ENCODE data around the gene TGDS.
"Not testable (repeated sequence)": the region's sequence is repeated elsewhere in the genome, so short reads cannot be mapped to it uniquely, and the experiment has no call there.

Gene TGDS

GRCh38 chr13:94557684-94558235 lies 38.2 kb downstream of the TGDS start:
- in situ Hi-C loops (cut with MboI; ENCODE audit: low pct_unique_long_range_greater_than_20kb, low sequenced_read_pairs), result no loop called here

GRCh38 chr13:94556621-94557020 lies 39.3 kb downstream of the TGDS start:
- in situ Hi-C loops (cut with MboI; ENCODE audit: low pct_unique_long_range_greater_than_20kb, low sequenced_read_pairs), result no loop called here
- DNase-seq, result no peak

More at GRCh38 chr13:94557684-94558235, 38.2 kb downstream of the TGDS start:
- DNase-seq, result no peak

GRCh38 chr13:94556041-94556440 lies 39.9 kb downstream of the TGDS start:
- in situ Hi-C loops (cut with MboI; ENCODE audit: low pct_unique_long_range_greater_than_20kb, low sequenced_read_pairs), result no loop called here
- DNase-seq, result no peak

GRCh38 chr13:94553766-94554165 lies 42.2 kb downstream of the TGDS start:
- in situ Hi-C loops (cut with MboI; ENCODE audit: low pct_unique_long_range_greater_than_20kb, low sequenced_read_pairs), result no loop called here
- DNase-seq, result no peak

- no peak for DNase-seq
- in situ Hi-C loops (cut with MboI; ENCODE audit: low pct_unique_long_range_greater_than_20kb, low sequenced_read_pairs), result no loop called here
Measured at GRCh38 chr13:94552095-94552494, 43.9 kb downstream of the TGDS start.

- in situ Hi-C loops (cut with MboI; ENCODE audit: low pct_unique_long_range_greater_than_20kb, low sequenced_read_pairs), result no loop called here
- no peak for DNase-seq
Measured at GRCh38 chr13:94550062-94550738, 45.8 kb downstream of the TGDS start.

- in situ Hi-C loops (cut with MboI; ENCODE audit: low pct_unique_long_range_greater_than_20kb, low sequenced_read_pairs), result no loop called here
- peak; percentile 98 for DNase-seq
Measured at GRCh38 chr13:94549232-94550061, 46.5 kb downstream of the TGDS start.

- DNase-seq, result no peak
- in situ Hi-C loops (cut with MboI; ENCODE audit: low pct_unique_long_range_greater_than_20kb, low sequenced_read_pairs), result no loop called here
Measured at GRCh38 chr13:94548821-94549231, 47.1 kb downstream of the TGDS start.

- in situ Hi-C loops (cut with MboI; ENCODE audit: low pct_unique_long_range_greater_than_20kb, low sequenced_read_pairs), result no loop called here
Measured at GRCh38 chr13:94548382-94548781, 47.6 kb downstream of the TGDS start.

GRCh38 chr13:94546061-94546839 lies 49.7 kb downstream of the TGDS start:
- in situ Hi-C loops (cut with MboI; ENCODE audit: low pct_unique_long_range_greater_than_20kb, low sequenced_read_pairs), result no loop called here
- no peak for DNase-seq

More at GRCh38 chr13:94548382-94548781, 47.6 kb downstream of the TGDS start:
- no peak for DNase-seq

- in situ Hi-C loops (cut with MboI; ENCODE audit: low pct_unique_long_range_greater_than_20kb, low sequenced_read_pairs), result no loop called here
Measured at GRCh38 chr13:94544922-94545321, 51.0 kb downstream of the TGDS start.

GRCh38 chr13:94542917-94543316 lies 53.0 kb downstream of the TGDS start:
- in situ Hi-C loops (cut with MboI; ENCODE audit: low pct_unique_long_range_greater_than_20kb, low sequenced_read_pairs), result no loop called here
- no peak for DNase-seq

More at GRCh38 chr13:94544922-94545321, 51.0 kb downstream of the TGDS start:
- no peak for DNase-seq

GRCh38 chr13:94537740-94538630 lies 58.0 kb downstream of the TGDS start:
- DNase-seq, result no peak
- in situ Hi-C loops (cut with MboI; ENCODE audit: low pct_unique_long_range_greater_than_20kb, low sequenced_read_pairs), result no loop called here

GRCh38 chr13:94535775-94536174 lies 60.2 kb downstream of the TGDS start:
- in situ Hi-C loops (cut with MboI; ENCODE audit: low pct_unique_long_range_greater_than_20kb, low sequenced_read_pairs), result no loop called here
- no peak for DNase-seq

GRCh38 chr13:94535231-94535630 lies 60.7 kb downstream of the TGDS start:
- no peak for DNase-seq
- in situ Hi-C loops (cut with MboI; ENCODE audit: low pct_unique_long_range_greater_than_20kb, low sequenced_read_pairs), result no loop called here

- in situ Hi-C loops (cut with MboI; ENCODE audit: low pct_unique_long_range_greater_than_20kb, low sequenced_read_pairs), result no loop called here
Measured at GRCh38 chr13:94534166-94534565, 61.8 kb downstream of the TGDS start.

GRCh38 chr13:94532278-94532677 lies 63.7 kb downstream of the TGDS start:
- in situ Hi-C loops (cut with MboI; ENCODE audit: low pct_unique_long_range_greater_than_20kb, low sequenced_read_pairs), result not testable (repeated sequence)

More at GRCh38 chr13:94534166-94534565, 61.8 kb downstream of the TGDS start:
- no peak for DNase-seq

GRCh38 chr13:94526956-94527355 lies 69.0 kb downstream of the TGDS start:
- DNase-seq; in situ Hi-C loops (cut with MboI; ENCODE audit: low pct_unique_long_range_greater_than_20kb, low sequenced_read_pairs): not testable (repeated sequence)

More at GRCh38 chr13:94532278-94532677, 63.7 kb downstream of the TGDS start:
- not testable (repeated sequence) for DNase-seq

All from KBM-7 (cell line).